GM20431 (cell line): ENCODE results near the gene SYTL1.

Experiments
- in situ Hi-C: fragments of 300-500 bp; cut with MseI, MboI; formaldehyde crosslinking; loops from one replicate; pipeline ENCODE4 v1.15.0; 2020; ENCODE audit warnings: low sequenced_read_pairs; ENCODE audit not compliant: unreplicated experiment

Gene SYTL1

GRCh38 chr1:27398405-27399149 is 56.8 kb downstream of the SYTL1 start:
- in situ Hi-C loops, result no loop called here

- in situ Hi-C loops, result no loop called here
These were observed 57.6 kb downstream of the SYTL1 start for GRCh38 chr1:27399251-27400025.

GRCh38 chr1:27400082-27400962 is 58.5 kb downstream of the SYTL1 start:
- in situ Hi-C loops, result no loop called here

DNA sequence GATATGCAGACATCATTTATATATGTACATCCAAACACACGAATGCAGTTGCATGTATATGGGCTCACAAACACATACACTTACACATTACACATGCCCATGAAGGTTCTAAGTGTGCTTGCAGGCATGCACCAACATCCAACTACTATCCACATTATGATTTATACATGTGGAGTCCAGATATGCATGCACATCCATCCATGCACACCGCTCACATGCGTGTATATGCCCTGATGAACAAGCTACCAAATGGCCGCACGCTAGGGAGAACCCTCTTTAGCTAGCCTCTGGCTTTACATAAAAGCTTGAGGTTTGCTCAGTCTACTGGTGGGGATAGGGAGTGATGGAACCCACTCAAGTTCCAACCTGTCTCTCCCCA is 59.1 kb downstream of the SYTL1 start:
- in situ Hi-C loops, result no loop called here

GRCh38 chr1:27402349-27402754 is 60.5 kb downstream of the SYTL1 start:
- in situ Hi-C loops, result no loop called here

GRCh38 chr1:27403065-27403726 is 61.4 kb downstream of the SYTL1 start:
- in situ Hi-C loops, result no loop called here
